ENCODE measurements around the gene FUZ. TPM values are rescaled to one million over a fixed set of nuclear protein-coding genes. Genes with fewer than 3 reads are reported as not detected.

Gene FUZ
- total and polyA plus RNA-seq, 10 donors, result 10.7 to 22.1 (median 16.8) TPM

DNA sequence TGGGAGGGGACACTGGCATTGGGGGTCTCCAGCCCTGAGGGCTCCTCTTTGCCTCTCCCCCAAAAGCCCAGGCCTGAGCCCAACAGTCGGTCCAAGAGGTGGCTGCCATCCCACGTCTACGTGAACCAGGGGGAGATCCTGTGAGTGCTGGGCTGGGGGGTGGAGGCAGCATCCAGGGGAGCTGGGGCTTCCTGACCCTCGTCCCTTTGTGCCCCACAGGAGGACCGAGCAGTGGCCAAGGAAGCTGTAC, 44.7 kb upstream of the FUZ start:
- intact Hi-C loops (cut with DNase I; ENCODE audit: low total_unique reads), result no loop called here
- Histone ChIP-seq H3K27me3 (replicated peaks in 1 of 7) (no peaks in the 10 kb centered on the region), H3K9me3 (no peaks in the 10 kb centered on the region), H3K36me3 (peaks cover 0 to 87% (median 81%) of the 10 kb centered on the region in 6 donors), H3K4me3 (no peak overlapping the region), H3K4me1 (peaks cover 6 to 83% (median 36%) of the 10 kb centered on the region in 6 donors), H3K27ac (peak overlapping the region in 3 of 8 donors; percentile 7 to 78 (median 43))
- 71 to 92% (median 79%) methylated on average over 3 to 5 of the region's 5 CpGs for WGBS, 5 donors
- TF ChIP-seq POLR2A (IDR thresholded peaks at IDR 0.05), result no peak
- TF ChIP-seq POLR2AphosphoS5 (IDR thresholded peaks at IDR 0.05), result no peak
- no peak for DNase-seq

DNA sequence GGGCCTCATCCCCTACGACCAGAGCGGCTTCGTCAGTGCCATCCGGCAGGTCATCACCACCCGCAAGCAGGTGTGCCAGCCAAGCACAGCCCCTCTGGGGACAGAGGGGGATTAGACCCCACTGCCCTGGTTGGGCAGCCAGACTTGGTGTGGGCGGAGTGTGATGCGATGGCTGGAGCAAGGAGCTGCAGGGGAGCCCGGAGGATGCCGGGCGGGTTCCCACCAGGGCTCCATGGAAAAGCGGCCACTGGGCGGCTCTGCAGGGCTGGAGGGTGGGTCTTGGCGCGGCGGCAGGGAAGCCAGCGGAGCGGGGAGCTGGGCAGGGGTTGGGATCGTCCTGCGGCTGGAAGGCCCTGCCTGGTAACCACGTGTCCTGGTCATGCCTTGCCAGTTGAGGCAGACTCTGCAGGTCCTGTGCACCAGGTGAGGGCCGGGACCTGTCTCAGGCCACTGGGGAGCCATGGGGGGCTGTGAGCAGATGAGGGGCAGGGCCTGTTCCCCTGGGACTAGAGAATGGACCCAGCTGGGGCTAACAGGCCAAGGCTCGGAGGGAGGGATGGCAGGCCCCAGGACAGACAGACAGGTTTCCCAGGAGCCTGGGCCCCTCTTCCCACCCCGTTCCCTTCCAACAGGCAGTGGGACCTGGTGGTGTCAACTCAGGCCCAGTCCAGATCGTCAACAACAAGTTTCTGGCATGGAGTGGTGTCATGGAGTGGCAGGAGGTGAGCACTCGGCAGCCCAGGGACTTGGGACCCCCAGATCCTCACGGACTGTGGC, 44.2 kb upstream of the FUZ start:
- intact Hi-C loops (cut with DNase I; ENCODE audit: low total_unique reads), result no loop called here
- Histone ChIP-seq H3K27me3 (replicated peaks in 1 of 7) (no peaks in the 10 kb centered on the region), H3K9me3 (no peaks in the 10 kb centered on the region), H3K4me3 (no peak overlapping the region), H3K27ac (peak overlapping the region in 4 of 8 donors; percentile 7 to 78 (median 30)), H3K36me3 (peaks cover 0 to 82% (median 76%) of the 10 kb centered on the region in 6 donors), H3K4me1 (peaks cover 11 to 84% (median 40%) of the 10 kb centered on the region in 6 donors)
- no peak for DNase-seq
- WGBS, 5 donors, result 89 to 97% (median 93%) methylated on average over 19 to 26 of the region's 26 CpGs
- TF ChIP-seq POLR2AphosphoS5 (IDR thresholded peaks at IDR 0.05) (peak; percentile 34 to 74 (median 47)), POLR2A (IDR thresholded peaks at IDR 0.05) (no peak)
- TF ChIP-seq, protein P1, sequence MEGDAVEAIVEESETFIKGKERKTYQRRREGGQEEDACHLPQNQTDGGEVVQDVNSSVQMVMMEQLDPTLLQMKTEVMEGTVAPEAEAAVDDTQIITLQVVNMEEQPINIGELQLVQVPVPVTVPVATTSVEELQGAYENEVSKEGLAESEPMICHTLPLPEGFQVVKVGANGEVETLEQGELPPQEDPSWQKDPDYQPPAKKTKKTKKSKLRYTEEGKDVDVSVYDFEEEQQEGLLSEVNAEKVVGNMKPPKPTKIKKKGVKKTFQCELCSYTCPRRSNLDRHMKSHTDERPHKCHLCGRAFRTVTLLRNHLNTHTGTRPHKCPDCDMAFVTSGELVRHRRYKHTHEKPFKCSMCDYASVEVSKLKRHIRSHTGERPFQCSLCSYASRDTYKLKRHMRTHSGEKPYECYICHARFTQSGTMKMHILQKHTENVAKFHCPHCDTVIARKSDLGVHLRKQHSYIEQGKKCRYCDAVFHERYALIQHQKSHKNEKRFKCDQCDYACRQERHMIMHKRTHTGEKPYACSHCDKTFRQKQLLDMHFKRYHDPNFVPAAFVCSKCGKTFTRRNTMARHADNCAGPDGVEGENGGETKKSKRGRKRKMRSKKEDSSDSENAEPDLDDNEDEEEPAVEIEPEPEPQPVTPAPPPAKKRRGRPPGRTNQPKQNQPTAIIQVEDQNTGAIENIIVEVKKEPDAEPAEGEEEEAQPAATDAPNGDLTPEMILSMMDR (IDR thresholded peaks at IDR 0.05 in 8 of 11, conservative IDR thresholded peaks at IDR 0.05 in 3 of 11), result no peak

DNA sequence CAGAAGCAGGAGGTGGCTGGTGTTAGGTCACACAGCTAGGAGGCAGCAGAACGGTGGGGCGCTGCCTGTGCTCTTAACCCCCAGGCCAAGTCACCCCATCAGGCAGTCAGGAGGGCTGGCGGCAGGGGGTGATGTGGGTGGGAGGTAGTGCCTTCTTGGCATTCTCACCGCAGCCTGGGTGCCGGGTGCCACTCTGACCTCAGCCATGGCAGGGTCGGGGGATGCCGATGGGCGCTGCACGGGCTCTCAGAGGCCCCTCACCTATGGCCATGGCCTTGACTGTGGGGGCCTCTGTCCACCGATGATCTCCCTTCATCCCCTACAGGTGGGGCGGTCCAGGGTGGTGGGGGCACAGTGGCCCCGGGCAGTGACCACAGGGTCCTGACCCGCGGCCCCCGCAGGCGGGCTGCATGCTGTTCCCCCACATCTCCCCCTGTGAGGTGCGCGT, 43.5 kb upstream of the FUZ start:
- Histone ChIP-seq H3K4me3 (no peak overlapping the region), H3K36me3 (peaks cover 0 to 75% (median 70%) of the 10 kb centered on the region in 6 donors), H3K4me1 (peaks cover 14 to 85% (median 42%) of the 10 kb centered on the region in 6 donors), H3K27me3 (replicated peaks in 1 of 7) (peaks cover 0 to 5% (median 0%) of the 10 kb centered on the region in 7 donors), H3K9me3 (no peaks in the 10 kb centered on the region), H3K27ac (peak overlapping the region in 2 of 8 donors; percentile 13 to 47)
- TF ChIP-seq, protein P1 (IDR thresholded peaks at IDR 0.05 in 8 of 11, conservative IDR thresholded peaks at IDR 0.05 in 3 of 11), result no peak
- peak in 1 of 3 donors; percentile 5 for TF ChIP-seq POLR2AphosphoS5 (IDR thresholded peaks at IDR 0.05)
- TF ChIP-seq POLR2A (IDR thresholded peaks at IDR 0.05), result no peak
- WGBS, 5 donors, result 90 to 96% (median 90%) methylated on average over 11 to 18 of the region's 18 CpGs
- no peak for DNase-seq
- intact Hi-C loops (cut with DNase I; ENCODE audit: low total_unique reads), result no loop called here

DNA sequence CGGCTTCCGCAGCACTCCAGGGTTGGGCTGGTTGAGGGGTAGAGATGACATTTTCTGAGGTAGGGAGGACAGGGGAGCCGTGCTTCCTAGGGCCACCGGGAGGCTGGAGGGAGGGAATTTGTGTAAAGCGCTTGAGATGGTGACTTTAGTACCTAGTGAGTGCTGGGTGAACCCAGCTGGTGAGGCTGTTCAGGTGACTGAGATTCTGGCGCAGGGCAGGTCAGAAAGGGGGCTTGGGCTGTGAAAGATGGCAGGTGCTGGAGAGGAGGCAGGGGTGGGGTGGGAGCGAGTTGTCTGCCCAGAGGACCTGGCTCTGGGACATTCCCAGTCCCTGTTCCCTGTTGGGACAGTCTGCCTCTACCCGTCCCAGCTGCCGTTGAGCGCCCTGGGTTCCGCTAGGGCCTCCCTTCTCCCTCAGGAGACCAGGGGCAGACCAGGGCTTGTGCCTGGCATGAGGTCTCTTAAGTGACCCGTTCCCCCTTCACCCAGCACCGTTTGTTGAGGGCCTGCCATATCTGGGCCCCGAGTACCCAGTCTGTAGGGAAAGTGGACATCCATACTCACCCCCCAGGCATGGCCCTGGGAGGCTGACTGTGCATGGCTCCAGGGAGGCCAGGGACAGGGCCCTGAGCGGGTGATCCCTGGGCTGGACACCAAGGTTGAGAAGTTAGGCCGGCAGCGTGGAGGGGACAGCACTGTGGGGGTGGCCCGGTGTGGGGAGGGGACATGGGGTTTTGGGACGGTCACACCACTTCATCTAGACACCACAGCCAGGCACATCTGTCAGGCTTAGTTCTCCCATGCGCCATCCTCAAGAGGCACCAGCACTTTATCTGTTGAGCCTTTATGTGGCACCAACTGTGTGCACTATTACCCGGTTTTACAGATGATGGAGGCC, 42.8 kb upstream of the FUZ start:
- intact Hi-C loops (cut with DNase I; ENCODE audit: low total_unique reads), result no loop called here
- Histone ChIP-seq H3K36me3 (peaks cover 0 to 69% (median 63%) of the 10 kb centered on the region in 6 donors), H3K4me3 (no peak overlapping the region), H3K9me3 (no peaks in the 10 kb centered on the region), H3K27me3 (replicated peaks in 1 of 7) (peaks cover 0 to 5% (median 0%) of the 10 kb centered on the region in 7 donors), H3K27ac (peak overlapping the region in 2 of 8 donors; percentile 21 to 47), H3K4me1 (peaks cover 14 to 79% (median 36%) of the 10 kb centered on the region in 6 donors)
- DNase-seq, result no peak
- WGBS, 5 donors, result 82 to 93% (median 85%) methylated on average over 15 to 21 of the region's 21 CpGs
- TF ChIP-seq POLR2A (IDR thresholded peaks at IDR 0.05) (no peak), POLR2AphosphoS5 (IDR thresholded peaks at IDR 0.05) (peak; percentile 7 to 72 (median 10))
- TF ChIP-seq, protein P1 (IDR thresholded peaks at IDR 0.05 in 8 of 11, conservative IDR thresholded peaks at IDR 0.05 in 3 of 11), result no peak
